LNCaP clone FGC (cell line): ENCODE data around the gene SLC12A5.

Experiments
- DNase-seq: peaks from one replicate; pipeline ENCODE4 v3.0.0-alpha.2; 2011; ENCODE audit warnings: low read depth
- H3K4me3 ChIP-seq: 2 replicates; pipeline ENCODE4 v1.5.1; 2011; ENCODE audit warnings: mild to moderate bottlenecking, low read depth, low read length, control low read depth
- TF ChIP-seq, protein P1 (sequence below): IDR thresholded peaks from 2 replicates; pipeline ENCODE4 v1.5.1; 2012; ENCODE audit warnings: mild to moderate bottlenecking; ENCODE audit not compliant: control insufficient read depth, insufficient read depth; ENCODE audit errors: extremely low read depth

The SLC12A5 gene

GRCh38 chr20:46028110-46028509 is 905 bp upstream of the SLC12A5 start:
- TF ChIP-seq, protein P1, sequence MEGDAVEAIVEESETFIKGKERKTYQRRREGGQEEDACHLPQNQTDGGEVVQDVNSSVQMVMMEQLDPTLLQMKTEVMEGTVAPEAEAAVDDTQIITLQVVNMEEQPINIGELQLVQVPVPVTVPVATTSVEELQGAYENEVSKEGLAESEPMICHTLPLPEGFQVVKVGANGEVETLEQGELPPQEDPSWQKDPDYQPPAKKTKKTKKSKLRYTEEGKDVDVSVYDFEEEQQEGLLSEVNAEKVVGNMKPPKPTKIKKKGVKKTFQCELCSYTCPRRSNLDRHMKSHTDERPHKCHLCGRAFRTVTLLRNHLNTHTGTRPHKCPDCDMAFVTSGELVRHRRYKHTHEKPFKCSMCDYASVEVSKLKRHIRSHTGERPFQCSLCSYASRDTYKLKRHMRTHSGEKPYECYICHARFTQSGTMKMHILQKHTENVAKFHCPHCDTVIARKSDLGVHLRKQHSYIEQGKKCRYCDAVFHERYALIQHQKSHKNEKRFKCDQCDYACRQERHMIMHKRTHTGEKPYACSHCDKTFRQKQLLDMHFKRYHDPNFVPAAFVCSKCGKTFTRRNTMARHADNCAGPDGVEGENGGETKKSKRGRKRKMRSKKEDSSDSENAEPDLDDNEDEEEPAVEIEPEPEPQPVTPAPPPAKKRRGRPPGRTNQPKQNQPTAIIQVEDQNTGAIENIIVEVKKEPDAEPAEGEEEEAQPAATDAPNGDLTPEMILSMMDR: no peak
- no peak for DNase-seq
- no peak overlapping the region for H3K4me3 ChIP-seq

DNA sequence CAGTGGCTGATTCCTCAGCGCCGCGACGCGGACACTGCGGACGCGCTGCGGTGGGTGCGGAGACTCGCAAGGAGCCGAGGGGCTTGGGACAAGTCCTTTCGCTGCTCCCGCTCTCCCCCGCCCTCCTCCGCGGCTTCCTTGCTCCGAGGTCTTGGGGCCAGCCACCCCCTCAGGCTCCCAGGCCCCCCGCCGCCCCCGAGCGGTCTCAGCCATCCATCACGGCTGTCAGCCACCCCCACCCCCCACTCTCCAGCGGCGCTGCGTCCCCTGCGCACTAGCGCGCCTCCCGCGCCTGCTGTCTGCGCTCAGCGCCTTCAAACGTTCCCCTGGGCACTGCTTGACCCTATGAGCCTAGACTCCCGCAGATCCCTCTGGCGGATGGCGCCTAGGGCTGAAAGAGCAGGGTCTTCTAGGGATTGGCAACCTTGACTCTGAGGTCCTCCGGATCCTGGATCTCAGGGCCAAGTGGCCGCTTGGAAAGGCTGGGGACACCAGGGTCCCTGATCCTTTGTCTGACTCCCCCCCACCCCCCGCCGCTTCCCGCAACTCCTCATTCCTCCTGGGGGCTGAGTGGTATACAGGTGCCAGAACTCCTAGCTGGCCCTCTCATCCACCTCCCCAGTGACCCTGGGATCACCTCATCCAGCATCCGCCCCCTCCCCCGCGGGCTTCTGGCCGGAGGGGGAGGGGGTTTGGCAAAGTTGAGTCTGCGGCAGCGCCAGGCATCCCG is 1.4 kb downstream of the SLC12A5 start:
- TF ChIP-seq, protein P1: no peak

DNA sequence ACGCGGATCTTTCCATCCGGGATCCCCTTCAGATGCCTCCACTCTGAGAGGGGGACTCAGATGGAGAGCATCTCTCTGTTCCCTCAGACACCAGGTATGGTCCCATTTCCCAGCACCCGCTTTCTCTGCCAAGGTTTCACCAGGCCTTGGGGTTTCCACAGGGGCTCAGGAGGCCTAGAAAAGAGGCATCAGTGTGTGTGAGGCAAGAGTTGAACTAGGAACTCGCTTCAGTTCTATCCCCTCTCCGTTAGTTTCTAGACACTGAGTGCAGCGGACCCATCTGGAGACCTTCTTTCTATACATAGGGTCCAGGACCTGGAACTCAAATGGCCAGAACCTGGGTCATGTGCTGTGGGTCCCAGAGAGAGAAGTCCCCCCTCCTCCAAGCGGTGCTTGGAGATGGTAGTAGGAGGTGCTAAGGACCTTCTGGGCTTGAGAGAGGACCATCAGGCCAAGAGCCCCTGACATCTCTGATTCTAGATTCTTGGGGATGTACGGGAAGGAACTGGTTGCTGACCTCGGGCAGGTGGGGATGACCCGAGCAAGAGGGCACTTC is 2.1 kb downstream of the SLC12A5 start:
- no peak for DNase-seq
- no peak overlapping the region for H3K4me3 ChIP-seq
- TF ChIP-seq, protein P1: no peak

More for the DNA sequence above, 1.4 kb downstream of the SLC12A5 start:
- no peak for DNase-seq
- H3K4me3 ChIP-seq: no peak overlapping the region

- TF ChIP-seq, protein P1: no peak
- DNase-seq: no peak
- no peak overlapping the region for H3K4me3 ChIP-seq
Measured at GRCh38 chr20:46031701-46032254, 2.8 kb downstream of the SLC12A5 start.

- no peak overlapping the region for H3K4me3 ChIP-seq
- DNase-seq: no peak
- TF ChIP-seq, protein P1: no peak
Measured at GRCh38 chr20:46034039-46034438, 5.0 kb downstream of the SLC12A5 start.

GRCh38 chr20:46035253-46035652 is 6.2 kb downstream of the SLC12A5 start:
- DNase-seq: no peak
- TF ChIP-seq, protein P1: no peak
- no peak overlapping the region for H3K4me3 ChIP-seq

DNA sequence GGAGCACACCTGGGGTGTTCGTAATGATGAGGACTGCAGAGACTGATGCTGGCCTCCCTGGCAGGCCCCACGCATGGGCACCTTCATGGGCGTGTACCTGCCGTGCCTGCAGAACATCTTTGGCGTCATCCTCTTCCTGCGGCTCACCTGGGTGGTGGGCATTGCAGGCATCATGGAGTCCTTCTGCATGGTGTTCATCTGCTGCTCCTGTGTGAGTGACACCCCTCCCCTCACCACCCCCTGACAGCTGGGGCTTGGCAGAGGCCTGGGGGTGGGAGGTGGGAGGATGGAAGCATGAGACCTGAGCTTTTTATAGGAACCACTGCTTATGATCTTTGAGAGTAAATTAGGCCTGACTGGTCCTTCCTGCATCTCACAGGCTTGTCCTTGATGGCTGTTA is 6.7 kb downstream of the SLC12A5 start:
- TF ChIP-seq, protein P1: no peak
- H3K4me3 ChIP-seq: no peak overlapping the region
- DNase-seq: no peak
